Prostate gland (tissue), 2 donors: ENCODE data around the gene EML1. TPM values are rescaled to one million over a fixed set of nuclear protein-coding genes. Genes with fewer than 3 reads are reported as not detected.

Experiments used
- DNase-seq: peaks from one replicate; pipeline ENCODE4 v3.0.0-alpha.2; 2019; ENCODE audit warnings: low spot score
- H3K27ac ChIP-seq, 2 donors: fragments of 200-600 bp; sonication (generic); 2 replicates each; pipeline ENCODE4 v1.5.1; 2017 to 2019
- H3K27me3 ChIP-seq: fragments of 200-600 bp; sonication (generic); replicated peaks from 2 replicates; pipeline ENCODE4 v1.5.1; 2019; ENCODE audit not compliant: insufficient read depth
- H3K36me3 ChIP-seq, 2 donors: fragments of 200-600 bp; sonication (generic); 1 replicate in 1 of 2; 2 replicates in 1 of 2; pipeline versions ENCODE4 v1.5.1 to v1.8.1; 2017 to 2019
- H3K4me1 ChIP-seq: fragments of 200-600 bp; sonication (generic); replicated peaks from 2 replicates; pipeline ENCODE4 v1.5.1; 2019
- H3K4me3 ChIP-seq, 2 donors: fragments of 200-600 bp; sonication (generic); 2 replicates each; pipeline ENCODE4 v1.5.1; 2017 to 2019
- H3K9me3 ChIP-seq: fragments of 200-600 bp; sonication (generic); 2 replicates; pipeline ENCODE4 v1.5.1; 2017
- CTCF ChIP-seq, 4 experiments: fragments of 200-600 bp in 2 of 4; fragments of 450-650 bp in 2 of 4; sonication (generic) in 2 of 4; IDR thresholded peaks; 1 replicate in 3 of 4; 2 replicates in 1 of 4; pipeline ENCODE4 v1.5.1; 2016 to 2019; ENCODE audit warnings: antibody characterized with exemption in 4 of 4, mild to moderate bottlenecking in 2 of 4, moderate library complexity in 2 of 4
- POLR2A ChIP-seq: fragments of 450-650 bp; IDR thresholded peaks from one replicate; pipeline ENCODE4 v1.6.1; 2016; ENCODE audit warnings: antibody characterized with exemption, mild to moderate bottlenecking
- POLR2AphosphoS5 ChIP-seq: sonication (generic); formaldehyde crosslinking; IDR thresholded peaks from one replicate; pipeline ENCODE4 v1.6.1; 2017; ENCODE audit warnings: antibody characterized with exemption
- WGBS: methylation state at CpG from one replicate; pipeline ENCODE4 v1.1.5; 2018; 5-methylcytosine and 5-hydroxymethylcytosine counted together
- intact Hi-C: fragments of 100-400 bp; cut with DNase I; formaldehyde crosslinking; loops from one replicate; pipeline ENCODE4 v1.14.2; 2022
- total RNA-seq, 2 donors: library from RNA; depleted of rRNA; stranded (reverse); fragments of >200 nt; gene quantifications; one replicate each; pipeline ENCODE4 v1.1.0, GENCODE V29; 2016

The EML1 gene
- total RNA-seq, 2 donors from 2014 or later, result 7.0 to 31.8 TPM

GRCh38 chr14:99969673-99970322 lies 176.6 kb downstream of the EML1 start:
- no peaks in the 10 kb centered on the region for H3K27me3 ChIP-seq
- H3K9me3 ChIP-seq, result no peaks in the 10 kb centered on the region
- 76% methylated on average over 6 of the region's 6 CpGs for WGBS
- no peaks in the 10 kb centered on the region for H3K36me3 ChIP-seq
- H3K27ac ChIP-seq, result no peak overlapping the region
- H3K4me1 ChIP-seq, result peaks cover 23% of the 10 kb centered on the region
- H3K4me3 ChIP-seq, result no peak overlapping the region
- TF ChIP-seq POLR2AphosphoS5, result no peak
- no peak for TF ChIP-seq POLR2A
- intact Hi-C loops, result no loop called here
- DNase-seq, result no peak

- Histone ChIP-seq H3K9me3 (no peaks in the 10 kb centered on the region), H3K4me3 (peak overlapping the region; percentile 85 to 89), H3K27me3 (no peaks in the 10 kb centered on the region), H3K36me3 (no peaks in the 10 kb centered on the region), H3K27ac (peak overlapping the region; percentile 72 to 77), H3K4me1 (peaks cover 11% of the 10 kb centered on the region)
- TF ChIP-seq POLR2A (peak; percentile 81), CTCF (IDR thresholded peaks at IDR 0.05) (no peak), POLR2AphosphoS5 (peak; percentile 37)
- DNase-seq, result peak; percentile 81
- intact Hi-C loops, result no loop called here
- WGBS, result 26% methylated on average over 17 of the region's 117 CpGs
Measured at GRCh38 chr14:99971087-99971940, 178.1 kb downstream of the EML1 start.

- H3K27ac ChIP-seq, result peak overlapping the region; percentile 52 to 58
- H3K27me3 ChIP-seq, result no peaks in the 10 kb centered on the region
- peak overlapping the region; percentile 85 to 89 for H3K4me3 ChIP-seq
- H3K4me1 ChIP-seq, result peaks cover 8% of the 10 kb centered on the region
- 1% methylated on average over 67 of the region's 79 CpGs for WGBS
- DNase-seq, result no peak
- no peaks in the 10 kb centered on the region for H3K9me3 ChIP-seq
- no peaks in the 10 kb centered on the region for H3K36me3 ChIP-seq
- intact Hi-C loops, result no loop called here
- no peak for TF ChIP-seq CTCF (IDR thresholded peaks at IDR 0.05)
- TF ChIP-seq POLR2AphosphoS5, result no peak
- no peak for TF ChIP-seq POLR2A
Measured at GRCh38 chr14:99971941-99972747, 178.9 kb downstream of the EML1 start.

- Histone ChIP-seq H3K9me3 (no peaks in the 10 kb centered on the region), H3K36me3 (no peaks in the 10 kb centered on the region), H3K4me3 (peak overlapping the region; percentile 85 to 89), H3K27ac (peak overlapping the region; percentile 52 to 58), H3K4me1 (peaks cover under 1% of the 10 kb centered on the region), H3K27me3 (no peaks in the 10 kb centered on the region)
- WGBS, result 43% methylated on average over 11 of the region's 11 CpGs
- no peak for TF ChIP-seq POLR2A
- TF ChIP-seq POLR2AphosphoS5, result no peak
- no peak for DNase-seq
- intact Hi-C loops, result no loop called here
Measured at GRCh38 chr14:99972748-99973466, 179.7 kb downstream of the EML1 start.

GRCh38 chr14:99975190-99975589 lies 182.0 kb downstream of the EML1 start:
- intact Hi-C loops, result no loop called here
- Histone ChIP-seq H3K4me3 (no peak overlapping the region), H3K27ac (no peak overlapping the region), H3K4me1 (no peaks in the 10 kb centered on the region), H3K9me3 (no peaks in the 10 kb centered on the region), H3K36me3 (no peaks in the 10 kb centered on the region), H3K27me3 (no peaks in the 10 kb centered on the region)
- TF ChIP-seq CTCF (IDR thresholded peaks at IDR 0.05) (no peak), POLR2A (no peak), POLR2AphosphoS5 (no peak)
- DNase-seq, result no peak
